Stimulated activated CD4-positive, alpha-beta T cell treated with anti-CD3 and anti-CD28 coated beads, TNF-alpha, amount 100 ng/mL, for 48 hours (primary cell): Measurements from ENCODE around the gene TMEM273.

ENCODE experiments used
- DNase-seq, 3 donors: peaks; one replicate each; pipeline ENCODE4 v3.0.0-alpha.2; 2020; ENCODE audit warnings: low read depth in 3 of 3

The TMEM273 gene

GRCh38 chr10:49176310-49177268 is 11.6 kb downstream of the TMEM273 start:
- DNase-seq: no peak

- DNase-seq: no peak
Observed at GRCh38 chr10:49175587-49176309, 12.4 kb downstream of the TMEM273 start.

- DNase-seq: no peak
Observed at GRCh38 chr10:49174926-49175500, 13.2 kb downstream of the TMEM273 start.

GRCh38 chr10:49174261-49174925 is 13.8 kb downstream of the TMEM273 start:
- DNase-seq: no peak

- DNase-seq: no peak
Observed at GRCh38 chr10:49173853-49174252, 14.3 kb downstream of the TMEM273 start.

- no peak for DNase-seq
Observed at GRCh38 chr10:49173201-49173772, 14.9 kb downstream of the TMEM273 start.

GRCh38 chr10:49172777-49173132 is 15.4 kb downstream of the TMEM273 start:
- no peak for DNase-seq

- no peak for DNase-seq
Observed at GRCh38 chr10:49172061-49172776, 16.0 kb downstream of the TMEM273 start.

- DNase-seq: no peak
Observed at GRCh38 chr10:49171326-49172060, 16.7 kb downstream of the TMEM273 start.

GRCh38 chr10:49170632-49171325 is 17.4 kb downstream of the TMEM273 start:
- no peak for DNase-seq

- DNase-seq: no peak
Observed at GRCh38 chr10:49169776-49170175, 18.4 kb downstream of the TMEM273 start.

- DNase-seq: no peak
Observed at GRCh38 chr10:49168831-49169500, 19.2 kb downstream of the TMEM273 start.

GRCh38 chr10:49168171-49168540 is 20.0 kb downstream of the TMEM273 start:
- DNase-seq: no peak

- DNase-seq: no peak
Observed at GRCh38 chr10:49167425-49168170, 20.6 kb downstream of the TMEM273 start.

GRCh38 chr10:49166484-49167400 is 21.4 kb downstream of the TMEM273 start:
- no peak for DNase-seq

- no peak for DNase-seq
Observed at GRCh38 chr10:49165821-49166483, 22.2 kb downstream of the TMEM273 start.

- DNase-seq: no peak
Observed at GRCh38 chr10:49165259-49165658, 22.9 kb downstream of the TMEM273 start.
